ENCODE results near the gene INPP5A. TPM values are rescaled to one million over a fixed set of nuclear protein-coding genes. Genes with fewer than 3 reads are reported as not detected.
"Not testable (repeated sequence)": the region's sequence is repeated elsewhere in the genome, so short reads cannot be mapped to it uniquely, and the experiment has no call there.

The INPP5A gene
- total and polyA plus RNA-seq, 4 donors = 34.7 to 43.5 (median 41.2) TPM

GRCh38 chr10:132503581-132504421 lies 33.8 kb upstream of the INPP5A start:
- Histone ChIP-seq H3K9me3 (ENCODE audit: control insufficient read depth, insufficient read depth, low read length) (no peaks in the 10 kb centered on the region), H3K4me3 (ENCODE audit: low read depth, low read length) (no peak overlapping the region), H3K36me3 (ENCODE audit: control insufficient read depth, insufficient read depth, low read length) (no peaks in the 10 kb centered on the region), H3K27ac (ENCODE audit: low read depth, low read length) (no peak overlapping the region), H3K27me3 (ENCODE audit: control insufficient read depth, insufficient read depth, low read length) (no peaks in the 10 kb centered on the region), H3K4me1 (ENCODE audit: control insufficient read depth, insufficient read depth, low read length) (peaks cover 25% of the 10 kb centered on the region)
- WGBS (ENCODE audit: insufficient coverage) = 88% methylated on average over 15 of the region's 15 CpGs
- DNase-seq (ENCODE audit: low read depth in 4 of 6, low spot score in 6 of 6) = no peak

- H3K36me3 ChIP-seq (ENCODE audit: control insufficient read depth, insufficient read depth, low read length) = no peaks in the 10 kb centered on the region
- H3K9me3 ChIP-seq (ENCODE audit: control insufficient read depth, insufficient read depth, low read length) = no peaks in the 10 kb centered on the region
- no peaks in the 10 kb centered on the region for H3K27me3 ChIP-seq (ENCODE audit: control insufficient read depth, insufficient read depth, low read length)
- no peak overlapping the region for H3K4me3 ChIP-seq (ENCODE audit: low read depth, low read length)
- 92% methylated on average over 14 of the region's 14 CpGs for WGBS (ENCODE audit: insufficient coverage)
- no peak for DNase-seq (ENCODE audit: low read depth in 4 of 6, low spot score in 6 of 6)
- H3K4me1 ChIP-seq (ENCODE audit: control insufficient read depth, insufficient read depth, low read length) = peaks cover 29% of the 10 kb centered on the region
- no peak overlapping the region for H3K27ac ChIP-seq (ENCODE audit: low read depth, low read length)
Observed at GRCh38 chr10:132504501-132505272, 32.9 kb upstream of the INPP5A start.

GRCh38 chr10:132505546-132505945 lies 32.0 kb upstream of the INPP5A start:
- not testable (repeated sequence) for H3K36me3 ChIP-seq (ENCODE audit: control insufficient read depth, insufficient read depth, low read length); H3K4me3 ChIP-seq (ENCODE audit: low read depth, low read length); H3K27me3 ChIP-seq (ENCODE audit: control insufficient read depth, insufficient read depth, low read length); H3K9me3 ChIP-seq (ENCODE audit: control insufficient read depth, insufficient read depth, low read length); H3K27ac ChIP-seq (ENCODE audit: low read depth, low read length); DNase-seq (ENCODE audit: low read depth in 4 of 6, low spot score in 6 of 6)
- H3K4me1 ChIP-seq (ENCODE audit: control insufficient read depth, insufficient read depth, low read length) = peaks cover 31% of the 10 kb centered on the region
- WGBS (ENCODE audit: insufficient coverage) = 73% methylated on average over 8 of the region's 23 CpGs

GRCh38 chr10:132506711-132507408 lies 30.7 kb upstream of the INPP5A start:
- no peaks in the 10 kb centered on the region for H3K9me3 ChIP-seq (ENCODE audit: control insufficient read depth, insufficient read depth, low read length)
- peaks cover 31% of the 10 kb centered on the region for H3K4me1 ChIP-seq (ENCODE audit: control insufficient read depth, insufficient read depth, low read length)
- H3K4me3 ChIP-seq (ENCODE audit: low read depth, low read length) = no peak overlapping the region
- H3K27me3 ChIP-seq (ENCODE audit: control insufficient read depth, insufficient read depth, low read length) = no peaks in the 10 kb centered on the region
- H3K27ac ChIP-seq (ENCODE audit: low read depth, low read length) = no peak overlapping the region
- WGBS (ENCODE audit: insufficient coverage) = 36% methylated on average over 11 of the region's 11 CpGs
- peak in 2 of 6 donors; percentile 27 to 78 for DNase-seq (ENCODE audit: low read depth in 4 of 6, low spot score in 6 of 6)
- no peaks in the 10 kb centered on the region for H3K36me3 ChIP-seq (ENCODE audit: control insufficient read depth, insufficient read depth, low read length)

GRCh38 chr10:132507409-132507955 lies 30.1 kb upstream of the INPP5A start:
- no peak overlapping the region for H3K27ac ChIP-seq (ENCODE audit: low read depth, low read length)
- peaks cover 31% of the 10 kb centered on the region for H3K4me1 ChIP-seq (ENCODE audit: control insufficient read depth, insufficient read depth, low read length)
- WGBS (ENCODE audit: insufficient coverage) = 90% methylated on average over 10 of the region's 10 CpGs
- DNase-seq (ENCODE audit: low read depth in 4 of 6, low spot score in 6 of 6) = no peak
- H3K27me3 ChIP-seq (ENCODE audit: control insufficient read depth, insufficient read depth, low read length) = no peaks in the 10 kb centered on the region
- H3K4me3 ChIP-seq (ENCODE audit: low read depth, low read length) = no peak overlapping the region
- no peaks in the 10 kb centered on the region for H3K9me3 ChIP-seq (ENCODE audit: control insufficient read depth, insufficient read depth, low read length)
- H3K36me3 ChIP-seq (ENCODE audit: control insufficient read depth, insufficient read depth, low read length) = no peaks in the 10 kb centered on the region

- H3K4me3 ChIP-seq (ENCODE audit: low read depth, low read length) = no peak overlapping the region
- no peak for DNase-seq (ENCODE audit: low read depth in 4 of 6, low spot score in 6 of 6)
- no peaks in the 10 kb centered on the region for H3K9me3 ChIP-seq (ENCODE audit: control insufficient read depth, insufficient read depth, low read length)
Observed at GRCh38 chr10:132507956-132508490, 29.6 kb upstream of the INPP5A start.

GRCh38 chr10:132508581-132509443 lies 28.8 kb upstream of the INPP5A start:
- Histone ChIP-seq H3K36me3 (ENCODE audit: control insufficient read depth, insufficient read depth, low read length) (no peaks in the 10 kb centered on the region), H3K27me3 (ENCODE audit: control insufficient read depth, insufficient read depth, low read length) (no peaks in the 10 kb centered on the region), H3K9me3 (ENCODE audit: control insufficient read depth, insufficient read depth, low read length) (no peaks in the 10 kb centered on the region), H3K4me1 (ENCODE audit: control insufficient read depth, insufficient read depth, low read length) (peaks cover 30% of the 10 kb centered on the region), H3K4me3 (ENCODE audit: low read depth, low read length) (no peak overlapping the region), H3K27ac (ENCODE audit: low read depth, low read length) (no peak overlapping the region)
- 81% methylated on average over 19 of the region's 19 CpGs for WGBS (ENCODE audit: insufficient coverage)
- DNase-seq (ENCODE audit: low read depth in 4 of 6, low spot score in 6 of 6) = no peak

More at GRCh38 chr10:132507956-132508490, 29.6 kb upstream of the INPP5A start:
- Histone ChIP-seq H3K27ac (ENCODE audit: low read depth, low read length) (no peak overlapping the region), H3K4me1 (ENCODE audit: control insufficient read depth, insufficient read depth, low read length) (peaks cover 31% of the 10 kb centered on the region), H3K27me3 (ENCODE audit: control insufficient read depth, insufficient read depth, low read length) (no peaks in the 10 kb centered on the region), H3K36me3 (ENCODE audit: control insufficient read depth, insufficient read depth, low read length) (no peaks in the 10 kb centered on the region)
- WGBS (ENCODE audit: insufficient coverage) = 96% methylated on average over 10 of the region's 10 CpGs

- Histone ChIP-seq H3K4me3 (ENCODE audit: low read depth, low read length) (no peak overlapping the region), H3K27ac (ENCODE audit: low read depth, low read length) (no peak overlapping the region), H3K9me3 (ENCODE audit: control insufficient read depth, insufficient read depth, low read length) (no peaks in the 10 kb centered on the region), H3K36me3 (ENCODE audit: control insufficient read depth, insufficient read depth, low read length) (no peaks in the 10 kb centered on the region), H3K27me3 (ENCODE audit: control insufficient read depth, insufficient read depth, low read length) (no peaks in the 10 kb centered on the region), H3K4me1 (ENCODE audit: control insufficient read depth, insufficient read depth, low read length) (peaks cover 27% of the 10 kb centered on the region)
- 81% methylated on average over 14 of the region's 14 CpGs for WGBS (ENCODE audit: insufficient coverage)
- DNase-seq (ENCODE audit: low read depth in 4 of 6, low spot score in 6 of 6) = no peak
Observed at GRCh38 chr10:132509506-132510173, 27.9 kb upstream of the INPP5A start.
